Pons (tissue), 1 donor: ENCODE results near the gene AMPD3.

Experiments used
- DNase-seq: peaks from one replicate; pipeline ENCODE4 v3.0.0-alpha.2; 2016; ENCODE audit warnings: low spot score

AMPD3 gene

GRCh38 chr11:10488934-10489691 lies 34.0 kb downstream of the AMPD3 start:
- DNase-seq = no peak

- DNase-seq = no peak
Observed at GRCh38 chr11:10490032-10490397, 35.0 kb downstream of the AMPD3 start.

GRCh38 chr11:10490398-10491241 lies 35.6 kb downstream of the AMPD3 start:
- peak; percentile 96 for DNase-seq

GRCh38 chr11:10492084-10492483 lies 37.0 kb downstream of the AMPD3 start:
- DNase-seq = no peak

GRCh38 chr11:10493041-10493663 lies 38.1 kb downstream of the AMPD3 start:
- no peak for DNase-seq

GRCh38 chr11:10494636-10495463 lies 39.8 kb downstream of the AMPD3 start:
- DNase-seq = no peak

GRCh38 chr11:10495464-10495786 lies 40.4 kb downstream of the AMPD3 start:
- no peak for DNase-seq

GRCh38 chr11:10496296-10496936 lies 41.4 kb downstream of the AMPD3 start:
- DNase-seq = no peak

- DNase-seq = no peak
Observed at GRCh38 chr11:10497371-10498021, 42.4 kb downstream of the AMPD3 start.

GRCh38 chr11:10498022-10498400 lies 42.9 kb downstream of the AMPD3 start:
- no peak for DNase-seq

- no peak for DNase-seq
Observed at GRCh38 chr11:10498426-10499250, 43.6 kb downstream of the AMPD3 start.

- no peak for DNase-seq
Observed at GRCh38 chr11:10499452-10499851, 44.4 kb downstream of the AMPD3 start.

GRCh38 chr11:10499874-10500601 lies 45.0 kb downstream of the AMPD3 start:
- no peak for DNase-seq

- no peak for DNase-seq
Observed at GRCh38 chr11:10500757-10501684, 46.0 kb downstream of the AMPD3 start.

GRCh38 chr11:10502065-10502680 lies 47.1 kb downstream of the AMPD3 start:
- no peak for DNase-seq

- no peak for DNase-seq
Observed at GRCh38 chr11:10502770-10503169, 47.7 kb downstream of the AMPD3 start.

- DNase-seq = no peak
Observed at GRCh38 chr11:10503221-10503620, 48.2 kb downstream of the AMPD3 start.
